SK-N-SH (cell line): ENCODE data around the gene SLC25A33. TPM values are rescaled to one million over a fixed set of nuclear protein-coding genes. Genes with fewer than 3 reads are reported as not detected.

Source experiments
- CTCF ChIA-PET: fragments of 300-600, 350-600 bp; formaldehyde crosslinking; extraction: SDS; loops from one replicate; lab custom pipeline; 2021; lab: Yijun Ruan, JAX
- POLR2A ChIA-PET: fragments of 350-600 bp; sonication (Branson Sonifier 250); formaldehyde crosslinking; extraction: SDS; loops from one replicate; lab custom pipeline; 2020; ENCODE audit warnings: antibody characterized with exemption, inconsistent platforms; lab: Yijun Ruan, JAX
- DNase-seq: peaks from one replicate; pipeline ENCODE4 v3.0.0; 2012
- H2AFZ ChIP-seq: fragments of 200-600 bp; sonication (generic); 2 replicates; pipeline ENCODE4 v1.8.1; 2016; ENCODE audit warnings: antibody characterized with exemption, mild to moderate bottlenecking, low read depth
- H3F3A ChIP-seq: fragments of 200-600 bp; sonication (generic); replicated peaks from 2 replicates; pipeline ENCODE3; 2016; ENCODE audit warnings: antibody characterized with exemption, mild to moderate bottlenecking; ENCODE audit not compliant: insufficient read depth
- H3K27ac ChIP-seq, 2 experiments: fragments of 200-500 bp in 1 of 2; fragments of 200-600 bp in 1 of 2; sonication (Bioruptor generic) in 1 of 2; sonication (generic), shearing (Covaris generic) in 1 of 2; 2 replicates each; pipeline versions ENCODE4 v1.5.1 to v1.6.1; 2014 to 2016; ENCODE audit warnings: low read depth in 2 of 2, inconsistent platforms in 1 of 2, low read length in 1 of 2, mild to moderate bottlenecking in 1 of 2, mixed read lengths in 1 of 2
- H3K27me3 ChIP-seq: fragments of 200-600 bp; sonication (generic), shearing (Covaris generic); 2 replicates; pipeline ENCODE4 v1.6.1; 2016; ENCODE audit warnings: mixed run types; ENCODE audit not compliant: insufficient read depth
- H3K36me3 ChIP-seq, 2 experiments: fragments of 200-500 bp in 1 of 2; fragments of 200-600 bp in 1 of 2; sonication (Bioruptor generic) in 1 of 2; sonication (generic) in 1 of 2; replicated peaks in 1 of 2; 2 replicates each; pipeline versions ENCODE3 to v1.5.1; 2014 to 2016; ENCODE audit warnings: low read length in 1 of 2, mild to moderate bottlenecking in 1 of 2; ENCODE audit not compliant: insufficient read depth in 2 of 2, control insufficient read depth in 1 of 2
- H3K4me1 ChIP-seq, 2 experiments: fragments of 200-500 bp in 1 of 2; fragments of 200-600 bp in 1 of 2; sonication (Bioruptor generic) in 1 of 2; sonication (generic), shearing (Covaris generic) in 1 of 2; 2 replicates each; pipeline versions ENCODE4 v1.5.1 to v1.6.1; 2014 to 2016; ENCODE audit warnings: low read depth in 1 of 2, low read length in 1 of 2, mixed run types in 1 of 2; ENCODE audit not compliant: insufficient read depth in 2 of 2, control insufficient read depth in 1 of 2
- H3K4me2 ChIP-seq: fragments of 200-600 bp; sonication (generic), shearing (Covaris generic); 2 replicates; pipeline ENCODE4 v1.6.1; 2017; ENCODE audit warnings: mixed run types
- H3K4me3 ChIP-seq, 2 experiments: fragments of 200-500 bp in 1 of 2; fragments of 200-600 bp in 1 of 2; sonication (Bioruptor generic) in 1 of 2; sonication (generic), shearing (Covaris generic) in 1 of 2; 2 replicates each; pipeline versions ENCODE4 v1.5.1 to v1.8.1; 2014 to 2016; ENCODE audit warnings: low read depth in 2 of 2, inconsistent platforms in 1 of 2, low read length in 1 of 2, mild to moderate bottlenecking in 1 of 2, mixed read lengths in 1 of 2, moderate library complexity in 1 of 2
- H3K79me2 ChIP-seq: fragments of 200-600 bp; sonication (generic); 2 replicates; pipeline ENCODE4 v1.8.1; 2017; ENCODE audit warnings: mild to moderate bottlenecking; ENCODE audit not compliant: insufficient read depth
- H3K9ac ChIP-seq: fragments of 200-600 bp; sonication (generic); 2 replicates; pipeline ENCODE4 v1.6.1; 2017; ENCODE audit warnings: mixed run types
- H3K9me2 ChIP-seq: fragments of 200-600 bp; sonication (generic); 2 replicates; pipeline ENCODE4 v1.6.1; 2017; ENCODE audit warnings: mixed run types
- H3K9me3 ChIP-seq: fragments of 200-600 bp; sonication (generic); 2 replicates; pipeline ENCODE4 v1.6.1; 2017; ENCODE audit warnings: mixed run types, mild to moderate bottlenecking, moderate library complexity
- H4K20me1 ChIP-seq: fragments of 200-600 bp; sonication (generic); 2 replicates; pipeline ENCODE4 v1.6.1; 2017; ENCODE audit warnings: mild to moderate bottlenecking, mixed run types; ENCODE audit not compliant: insufficient read depth
- CHD2 ChIP-seq: fragments of 150-350 bp; IDR thresholded peaks from 2 replicates; pipeline ENCODE4 v1.6.1; 2018; ENCODE audit warnings: low read length; ENCODE audit not compliant: partially characterized antibody
- CTCF ChIP-seq: fragments of 200-600 bp; sonication (generic); IDR thresholded peaks from 2 replicates; pipeline ENCODE4 v1.6.1; 2017; ENCODE audit warnings: antibody characterized with exemption, mild to moderate bottlenecking, moderate library complexity
- ELF1 ChIP-seq: IDR thresholded peaks from 2 replicates; pipeline ENCODE4 v1.4.0; 2012
- EZH2phosphoT487 ChIP-seq: fragments of 200-600 bp; sonication (generic); IDR thresholded peaks from 2 replicates; pipeline ENCODE4 v1.6.1; 2017; ENCODE audit warnings: low read depth, mixed run types, mild to moderate bottlenecking, antibody characterized with exemption, moderate library complexity, borderline replicate concordance
- IRF3 ChIP-seq: fragments of 150-350 bp; IDR thresholded peaks from 2 replicates; pipeline ENCODE4 v1.6.1; 2016; ENCODE audit warnings: mild to moderate bottlenecking, low read depth, low read length
- JUND ChIP-seq: IDR thresholded peaks from 2 replicates; pipeline ENCODE4 v1.4.0; 2012
- MAX ChIP-seq: IDR thresholded peaks from 2 replicates; pipeline ENCODE4 v1.4.0; 2012; ENCODE audit warnings: low read depth
- MXI1 ChIP-seq: IDR thresholded peaks from 2 replicates; pipeline ENCODE4 v1.6.1; 2012; ENCODE audit warnings: mild to moderate bottlenecking, low read depth, low read length, improper control_type of control experiment
- NFIC ChIP-seq: IDR thresholded peaks from 2 replicates; pipeline ENCODE4 v1.4.0; 2012; ENCODE audit warnings: borderline replicate concordance
- POLR2AphosphoS5 ChIP-seq: IDR thresholded peaks from 2 replicates; pipeline ENCODE4 v1.6.1; 2012; ENCODE audit warnings: low read depth, low read length
- RAD21 ChIP-seq: IDR thresholded peaks from 2 replicates; pipeline ENCODE4 v1.6.1; 2012; ENCODE audit warnings: mild to moderate bottlenecking, low read length
- RCOR1 ChIP-seq: fragments of 150-350 bp; IDR thresholded peaks from 2 replicates; pipeline ENCODE4 v1.6.1; 2017; ENCODE audit warnings: antibody characterized with exemption, low read length
- REST ChIP-seq: IDR thresholded peaks from 2 replicates; pipeline ENCODE4 v1.6.1; 2012; ENCODE audit warnings: mild to moderate bottlenecking, low read depth, low read length, moderate library complexity
- RFX5 ChIP-seq: IDR thresholded peaks from 2 replicates; pipeline ENCODE4 v1.6.1; 2012; ENCODE audit warnings: mild to moderate bottlenecking, improper control_type of control experiment, low read length
- RXRA ChIP-seq: IDR thresholded peaks from 2 replicates; pipeline ENCODE4 v1.4.0; 2012; ENCODE audit warnings: low read depth, mild to moderate bottlenecking, borderline replicate concordance
- SIN3A ChIP-seq: IDR thresholded peaks from 2 replicates; pipeline ENCODE4 v1.6.1; 2012; ENCODE audit warnings: low read depth, mild to moderate bottlenecking, low read length, moderate library complexity, borderline replicate concordance
- SMC3 ChIP-seq: IDR thresholded peaks from 2 replicates; pipeline ENCODE4 v1.6.1; 2012; ENCODE audit warnings: low read depth, low read length, improper control_type of control experiment
- TAF1 ChIP-seq: IDR thresholded peaks from 2 replicates; pipeline ENCODE4 v1.6.1; 2012; ENCODE audit warnings: low read depth, mild to moderate bottlenecking, low read length, moderate library complexity, borderline replicate concordance
- TEAD4 ChIP-seq: IDR thresholded peaks from 2 replicates; pipeline ENCODE4 v1.4.0; 2012; ENCODE audit warnings: mild to moderate bottlenecking, borderline replicate concordance; ENCODE audit not compliant: insufficient read depth
- USF2 ChIP-seq: fragments of 150-350 bp; IDR thresholded peaks from 2 replicates; pipeline ENCODE4 v1.6.1; 2017; ENCODE audit warnings: antibody characterized with exemption, low read length, low read depth, borderline replicate concordance
- YY1 ChIP-seq: IDR thresholded peaks from 2 replicates; pipeline ENCODE4 v1.4.0; 2012; ENCODE audit warnings: low read depth, mild to moderate bottlenecking
- ZBTB33 ChIP-seq: IDR thresholded peaks from 2 replicates; pipeline ENCODE4 v1.4.0; 2012; ENCODE audit warnings: low read depth, borderline replicate concordance
- WGBS: methylation state at CpG from one replicate; pipeline ENCODE4 v1.1.6; 2017; ENCODE audit warnings: low lambda C conversion rate; 5-methylcytosine and 5-hydroxymethylcytosine counted together
- polyA plus RNA-seq, 3 experiments: library from polyadenylated mRNA; depleted of rRNA; stranded (reverse); fragments of >200 nt; gene quantifications; 2 replicates each; pipeline ENCODE4 v1.2.3, GENCODE V29; 2012

SLC25A33 gene
- polyA plus RNA-seq, 1 of the 3 experiments (the other 2 are of a cell fraction): 4.8 TPM

GRCh38 chr1:9494936-9495758, 44.1 kb upstream of the SLC25A33 start:
- H3K9ac ChIP-seq: no peak overlapping the region
- CTCF ChIA-PET: interaction anchor here (0.5 to 10.3 kb wide), 62 partner anchors 9 to 331 kb away, joined by 3 to 156 read pairs (median 4); partner anchors contain the start of gene TMEM201
- TF ChIP-seq POLR2AphosphoS5 (no peak), CTCF (peak; percentile 79), MAX (peak; percentile 68; the same call in 1 of the 2 replicates), RCOR1 (no peak), CHD2 (no peak), REST (no peak), RFX5 (no peak), NFIC (no peak), IRF3 (no peak), SMC3 (peak; percentile 87), TEAD4 (no peak), RXRA (no peak), EZH2phosphoT487 (no peak), ZBTB33 (no peak), JUND (no peak), YY1 (no peak), RAD21 (peak; percentile 69), MXI1 (0 out of 2 replicates have a peak, but pooled peaks have one; percentile 13), USF2 (no peak), ELF1 (no peak), TAF1 (no peak), SIN3A (no peak)
- POLR2A ChIA-PET: no interaction called here
- WGBS: 28% methylated on average over 4 of the region's 48 CpGs
- H3K79me2 ChIP-seq: no peaks in the 10 kb centered on the region
- H3K9me3 ChIP-seq: no peaks in the 10 kb centered on the region
- H3K4me1 ChIP-seq: peaks cover 0 to 5% of the 10 kb centered on the region in 2 experiments; a peak in 1 of 4 replicates
- H3K36me3 ChIP-seq: no peaks in the 10 kb centered on the region
- DNase-seq: peak; percentile 90
- peak overlapping the region; percentile 16 to 39; a peak in 2 of 4 replicates for H3K4me3 ChIP-seq
- no peak overlapping the region for H3K27ac ChIP-seq
- peak overlapping the region; percentile 60; the same call in 1 of the 2 replicates for H3K4me2 ChIP-seq
- H3F3A ChIP-seq: no peaks in the 10 kb centered on the region
- no peaks in the 10 kb centered on the region for H4K20me1 ChIP-seq
- H2AFZ ChIP-seq: no peak overlapping the region
- H3K27me3 ChIP-seq: no peaks in the 10 kb centered on the region
- H3K9me2 ChIP-seq: no peaks in the 10 kb centered on the region
